ENCODE measurements around the gene SRC.

The SRC gene

GRCh38 chr20:37315021-37315451, 30.9 kb upstream of the SRC start:
- DNase-seq (ENCODE audit: low read depth, low spot score): no peak

- no peak for DNase-seq (ENCODE audit: low read depth, low spot score)
These were observed 30.4 kb upstream of the SRC start for GRCh38 chr20:37315452-37316110.

- DNase-seq (ENCODE audit: low read depth, low spot score): no peak
These were observed 29.7 kb upstream of the SRC start for GRCh38 chr20:37316116-37316774.

GRCh38 chr20:37316775-37317170, 29.2 kb upstream of the SRC start:
- no peak for DNase-seq (ENCODE audit: low read depth, low spot score)

- DNase-seq (ENCODE audit: low read depth, low spot score): no peak
These were observed 28.6 kb upstream of the SRC start for GRCh38 chr20:37317316-37317715.

- no peak for DNase-seq (ENCODE audit: low read depth, low spot score)
These were observed 27.8 kb upstream of the SRC start for GRCh38 chr20:37317994-37318640.

GRCh38 chr20:37319151-37319671, 26.7 kb upstream of the SRC start:
- DNase-seq (ENCODE audit: low read depth, low spot score): no peak

GRCh38 chr20:37323985-37324384, 22.0 kb upstream of the SRC start:
- DNase-seq (ENCODE audit: low read depth, low spot score): no peak

GRCh38 chr20:37325206-37325605, 20.7 kb upstream of the SRC start:
- no peak for DNase-seq (ENCODE audit: low read depth, low spot score)

- no peak for DNase-seq (ENCODE audit: low read depth, low spot score)
These were observed 19.3 kb upstream of the SRC start for GRCh38 chr20:37326666-37327065.

GRCh38 chr20:37327748-37328147, 18.2 kb upstream of the SRC start:
- DNase-seq (ENCODE audit: low read depth, low spot score): no peak

GRCh38 chr20:37328149-37328945, 17.6 kb upstream of the SRC start:
- DNase-seq (ENCODE audit: low read depth, low spot score): no peak

GRCh38 chr20:37329481-37330165, 16.3 kb upstream of the SRC start:
- DNase-seq (ENCODE audit: low read depth, low spot score): no peak

- no peak for DNase-seq (ENCODE audit: low read depth, low spot score)
These were observed 15.6 kb upstream of the SRC start for GRCh38 chr20:37330316-37330715.

- no peak for DNase-seq (ENCODE audit: low read depth, low spot score)
These were observed 14.7 kb upstream of the SRC start for GRCh38 chr20:37331060-37331857.

GRCh38 chr20:37333130-37333847, 12.7 kb upstream of the SRC start:
- DNase-seq (ENCODE audit: low read depth, low spot score): no peak

- no peak for DNase-seq (ENCODE audit: low read depth, low spot score)
These were observed 12.1 kb upstream of the SRC start for GRCh38 chr20:37333848-37334318.

- no peak for DNase-seq (ENCODE audit: low read depth, low spot score)
These were observed 11.5 kb upstream of the SRC start for GRCh38 chr20:37334450-37334849.

- no peak for DNase-seq (ENCODE audit: low read depth, low spot score)
These were observed 10.1 kb upstream of the SRC start for GRCh38 chr20:37335642-37336368.

Measured in brain pericyte (primary cell).